Esophagus muscularis mucosa (tissue), 3 donors: ENCODE results near the gene MTCP1.

Experiments
- POLR2A ChIP-seq: fragments of 450-650 bp; IDR thresholded peaks from one replicate; pipeline ENCODE4 v1.6.1; 2017; ENCODE audit warnings: antibody characterized with exemption, moderate library complexity, mild to moderate bottlenecking, low read depth
- POLR2AphosphoS5 ChIP-seq, 2 donors: sonication (generic); formaldehyde crosslinking; IDR thresholded peaks; one replicate each; pipeline ENCODE4 v1.6.1; 2017; ENCODE audit warnings: antibody characterized with exemption in 2 of 2
- TF ChIP-seq, protein P1 (sequence below), 3 experiments: fragments of 200-600 bp in 2 of 3; fragments of 450-650 bp in 1 of 3; sonication (generic) in 2 of 3; IDR thresholded peaks; one replicate each; pipeline ENCODE4 v1.5.1; 2017 to 2019; ENCODE audit warnings: antibody characterized with exemption in 3 of 3, mild to moderate bottlenecking in 2 of 3, moderate library complexity in 1 of 3

DNA sequence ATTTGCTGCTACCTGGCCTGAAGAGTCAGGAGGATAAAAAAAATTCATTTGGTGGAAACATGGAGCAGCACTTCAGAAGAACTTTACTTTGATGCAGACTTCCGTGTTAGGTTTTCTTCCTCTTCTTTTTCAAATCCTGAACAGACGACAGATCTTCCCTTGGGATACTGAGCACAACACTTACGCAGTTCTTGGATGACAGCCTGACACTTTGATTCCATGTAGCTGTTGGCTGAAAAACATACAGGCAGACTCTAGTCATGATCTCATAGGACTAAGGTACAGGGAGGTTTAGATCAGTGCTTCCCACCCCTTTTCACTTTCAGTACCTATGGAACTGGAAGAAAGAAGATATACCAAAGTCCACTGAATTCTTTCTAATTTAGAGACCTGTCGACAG lies 9.2 kb downstream of the MTCP1 start:
- TF ChIP-seq, protein P1, sequence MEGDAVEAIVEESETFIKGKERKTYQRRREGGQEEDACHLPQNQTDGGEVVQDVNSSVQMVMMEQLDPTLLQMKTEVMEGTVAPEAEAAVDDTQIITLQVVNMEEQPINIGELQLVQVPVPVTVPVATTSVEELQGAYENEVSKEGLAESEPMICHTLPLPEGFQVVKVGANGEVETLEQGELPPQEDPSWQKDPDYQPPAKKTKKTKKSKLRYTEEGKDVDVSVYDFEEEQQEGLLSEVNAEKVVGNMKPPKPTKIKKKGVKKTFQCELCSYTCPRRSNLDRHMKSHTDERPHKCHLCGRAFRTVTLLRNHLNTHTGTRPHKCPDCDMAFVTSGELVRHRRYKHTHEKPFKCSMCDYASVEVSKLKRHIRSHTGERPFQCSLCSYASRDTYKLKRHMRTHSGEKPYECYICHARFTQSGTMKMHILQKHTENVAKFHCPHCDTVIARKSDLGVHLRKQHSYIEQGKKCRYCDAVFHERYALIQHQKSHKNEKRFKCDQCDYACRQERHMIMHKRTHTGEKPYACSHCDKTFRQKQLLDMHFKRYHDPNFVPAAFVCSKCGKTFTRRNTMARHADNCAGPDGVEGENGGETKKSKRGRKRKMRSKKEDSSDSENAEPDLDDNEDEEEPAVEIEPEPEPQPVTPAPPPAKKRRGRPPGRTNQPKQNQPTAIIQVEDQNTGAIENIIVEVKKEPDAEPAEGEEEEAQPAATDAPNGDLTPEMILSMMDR (IDR thresholded peaks at IDR 0.05): no peak
- TF ChIP-seq POLR2AphosphoS5 (IDR thresholded peaks at IDR 0.05) (no peak), POLR2A (no peak)
